HG03066 (cell line): Measurements from ENCODE around the gene A2M.

Experiments used
- ATAC-seq: cut with Tn5 transposase; IDR thresholded peaks from one replicate; pipeline ENCODE4 v1.9.1; 2021; ENCODE audit warnings: low read depth; ENCODE audit not compliant: unreplicated experiment

A2M gene

GRCh38 chr12:9076733-9077132, 39.0 kb downstream of the A2M start:
- ATAC-seq = no peak

DNA sequence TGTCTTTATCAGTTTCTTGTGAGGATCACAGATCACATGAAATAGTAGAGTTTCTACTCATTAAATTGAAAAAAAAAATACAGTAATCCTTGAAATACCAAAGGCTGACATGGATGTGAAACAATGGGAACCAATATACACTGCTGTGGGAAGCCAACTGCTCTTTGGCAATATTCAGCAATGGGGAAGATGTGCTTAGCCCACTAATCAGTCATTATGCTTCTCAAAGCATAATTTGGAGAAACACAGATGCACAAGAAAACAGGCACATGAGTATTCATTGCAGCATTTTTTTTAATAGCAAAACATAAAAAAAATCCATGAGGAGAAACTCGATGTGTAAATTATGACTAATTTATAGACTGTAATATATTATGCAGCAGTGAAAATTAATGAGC, 40.6 kb downstream of the A2M start:
- ATAC-seq = no peak

DNA sequence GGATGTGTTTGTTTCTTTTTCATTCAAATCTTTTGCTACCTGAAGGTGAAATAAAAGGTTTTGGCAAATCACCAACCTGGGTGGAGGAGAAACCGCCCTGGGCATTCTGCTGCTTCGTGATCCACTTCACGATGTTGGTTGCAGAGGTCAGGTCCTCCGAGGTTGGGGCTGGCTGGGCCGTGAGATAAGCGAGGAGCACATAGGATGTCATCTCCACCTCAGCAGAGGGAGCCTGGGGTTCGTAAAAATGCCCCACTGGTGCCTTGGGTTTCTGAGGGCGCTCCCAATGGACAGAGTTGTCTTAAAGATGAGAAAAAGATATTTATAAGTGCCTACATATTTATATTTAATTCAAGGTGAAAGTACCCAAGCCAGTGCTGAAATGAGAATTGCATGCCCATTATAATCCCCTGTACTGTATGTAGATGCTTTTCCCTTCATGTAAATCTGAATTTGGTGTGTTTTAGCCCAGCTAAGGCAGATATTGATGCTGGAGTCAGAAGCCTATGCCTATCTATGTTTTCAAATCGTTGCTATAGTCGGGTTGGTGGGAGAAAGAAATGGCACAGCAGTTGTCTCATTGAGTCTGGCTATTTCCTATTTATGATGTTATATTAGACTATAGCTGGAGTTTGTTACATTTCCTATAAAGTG, 41.1 kb downstream of the A2M start:
- no peak for ATAC-seq

GRCh38 chr12:9073076-9073475, 42.6 kb downstream of the A2M start:
- no peak for ATAC-seq

DNA sequence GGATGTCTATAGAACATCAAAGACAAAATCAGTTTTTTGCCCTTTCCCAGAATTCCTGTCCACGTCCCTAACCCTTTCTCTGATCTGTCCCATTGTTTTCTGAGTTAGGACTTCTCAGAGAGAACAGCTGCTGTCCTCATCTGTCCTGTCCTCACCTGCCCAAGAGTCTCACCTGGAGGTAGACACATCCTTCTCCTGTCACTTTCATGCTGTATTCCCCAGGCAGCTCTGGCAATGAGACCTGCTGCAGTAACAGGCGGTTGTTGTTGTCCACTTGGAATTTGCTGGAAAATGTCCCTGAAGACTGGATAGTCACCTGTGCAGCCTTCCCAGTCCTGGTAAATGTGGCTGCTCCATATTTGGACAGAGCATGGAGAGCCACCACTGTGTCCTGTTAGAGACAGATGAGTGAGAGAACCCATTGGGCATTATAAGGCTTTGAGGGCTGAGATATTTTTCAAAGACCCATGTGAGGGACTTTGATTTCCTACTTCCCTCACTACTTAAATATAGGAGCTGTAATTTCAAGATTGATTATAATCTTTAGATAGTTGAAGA, 43.2 kb downstream of the A2M start:
- ATAC-seq = no peak

- no peak for ATAC-seq
Measured at GRCh38 chr12:9071969-9072368, 43.8 kb downstream of the A2M start.

DNA sequence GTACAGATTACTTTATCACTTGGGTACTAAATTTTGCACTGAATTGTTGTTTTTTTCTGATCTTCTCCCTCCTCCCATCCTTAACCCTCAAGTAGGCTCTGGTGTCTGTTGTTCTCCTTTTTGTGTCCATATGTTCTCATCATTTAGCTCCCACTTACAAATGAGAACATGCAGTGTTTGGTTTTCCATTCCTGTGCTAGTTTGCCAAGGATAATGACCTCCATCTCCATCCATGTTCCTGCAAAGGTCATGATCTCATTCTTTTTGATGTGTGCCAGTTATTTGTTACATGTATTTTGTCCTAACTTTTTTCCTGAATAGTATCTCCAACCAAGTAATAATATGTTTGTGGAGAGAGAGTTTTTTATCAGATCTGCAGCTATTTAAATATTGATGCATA, 44.2 kb downstream of the A2M start:
- no peak for ATAC-seq

GRCh38 chr12:9070351-9070750, 45.4 kb downstream of the A2M start:
- ATAC-seq = no peak

DNA sequence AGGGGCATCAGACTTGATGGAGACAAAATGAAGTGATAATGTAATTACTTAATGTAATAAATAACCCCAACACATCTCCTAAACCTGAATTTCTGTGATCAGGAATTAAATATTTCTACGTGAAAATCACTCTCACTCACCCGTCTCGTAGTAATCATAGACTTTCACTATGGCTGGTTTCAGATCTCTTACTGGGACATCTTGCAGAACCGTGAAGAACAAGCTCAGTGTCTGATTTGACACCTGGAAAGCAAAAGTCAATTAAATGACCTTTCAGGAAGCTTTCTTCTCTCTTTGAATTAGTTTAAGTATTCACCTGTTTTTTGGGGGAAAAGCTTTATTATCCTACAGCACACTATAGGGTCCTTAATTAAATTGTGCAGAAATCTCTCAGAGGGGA, 47.1 kb downstream of the A2M start:
- no peak for ATAC-seq

DNA sequence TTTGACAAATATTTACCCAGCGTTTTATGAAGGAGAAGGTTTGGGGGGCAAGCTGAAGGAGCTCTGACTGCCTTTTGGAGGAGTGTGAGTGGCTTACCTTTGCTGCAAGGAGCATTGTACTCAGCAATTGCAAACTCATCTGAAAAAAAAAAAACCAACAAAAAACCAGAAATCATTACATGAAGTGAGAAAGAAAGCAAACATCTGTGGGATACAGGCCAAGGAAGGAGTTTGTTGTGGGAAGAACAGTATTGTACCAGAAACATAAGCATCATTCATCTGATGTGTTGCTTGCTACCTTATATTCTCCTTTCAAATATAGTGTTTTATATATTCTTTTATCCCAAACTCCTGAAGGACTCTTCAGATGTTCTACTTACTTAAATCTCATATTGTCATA, 47.6 kb downstream of the A2M start:
- ATAC-seq = no peak

GRCh38 chr12:9066755-9067423, 48.8 kb downstream of the A2M start:
- no peak for ATAC-seq

GRCh38 chr12:9066183-9066623, 49.5 kb downstream of the A2M start:
- ATAC-seq = no peak

GRCh38 chr12:9065607-9065856, 50.2 kb downstream of the A2M start:
- no peak for ATAC-seq

DNA sequence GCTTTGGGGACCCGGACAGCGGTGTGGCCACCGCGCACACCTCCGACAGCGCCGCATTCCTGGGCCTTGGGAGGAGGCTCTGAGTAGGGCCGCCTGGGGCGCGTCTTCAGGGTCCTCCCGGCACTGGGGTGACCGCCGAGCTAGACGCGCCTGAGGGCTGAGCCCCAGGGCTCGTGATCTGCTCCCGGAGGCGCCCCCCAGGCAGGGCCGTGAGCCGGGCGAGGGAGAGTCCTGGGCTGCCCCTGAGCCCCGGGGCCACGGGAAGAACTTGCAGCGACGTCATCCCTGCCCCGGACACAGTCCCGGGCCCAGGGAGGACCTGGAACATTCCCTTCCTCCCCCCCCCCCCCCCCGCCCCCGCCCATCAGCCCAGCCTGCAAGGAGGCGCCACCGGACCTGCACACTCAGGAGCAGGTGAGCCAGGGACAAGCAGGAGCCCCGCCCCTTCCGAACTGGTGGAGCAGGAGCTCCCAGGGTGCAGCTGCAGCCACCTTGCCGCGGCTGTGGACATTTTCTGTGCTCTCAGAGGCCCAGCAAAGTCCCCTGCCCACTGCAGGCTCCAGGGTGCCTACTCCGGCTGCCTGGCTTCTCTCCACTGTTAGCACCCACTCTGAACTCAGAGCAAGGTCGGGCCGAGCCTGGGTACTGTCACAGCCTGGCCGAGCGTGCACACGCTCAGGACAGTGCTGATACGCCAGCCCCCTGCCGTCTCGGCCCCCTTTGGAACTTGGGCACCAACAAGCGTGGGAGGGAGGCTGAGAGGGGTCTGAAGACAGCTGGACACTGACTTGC, 50.7 kb downstream of the A2M start:
- ATAC-seq = no peak

- ATAC-seq = no peak
Measured at GRCh38 chr12:9064201-9064814, 51.4 kb downstream of the A2M start.

GRCh38 chr12:9052610-9053009, 63.1 kb downstream of the A2M start:
- no peak for ATAC-seq

GRCh38 chr12:9051158-9051550, 64.6 kb downstream of the A2M start:
- no peak for ATAC-seq

DNA sequence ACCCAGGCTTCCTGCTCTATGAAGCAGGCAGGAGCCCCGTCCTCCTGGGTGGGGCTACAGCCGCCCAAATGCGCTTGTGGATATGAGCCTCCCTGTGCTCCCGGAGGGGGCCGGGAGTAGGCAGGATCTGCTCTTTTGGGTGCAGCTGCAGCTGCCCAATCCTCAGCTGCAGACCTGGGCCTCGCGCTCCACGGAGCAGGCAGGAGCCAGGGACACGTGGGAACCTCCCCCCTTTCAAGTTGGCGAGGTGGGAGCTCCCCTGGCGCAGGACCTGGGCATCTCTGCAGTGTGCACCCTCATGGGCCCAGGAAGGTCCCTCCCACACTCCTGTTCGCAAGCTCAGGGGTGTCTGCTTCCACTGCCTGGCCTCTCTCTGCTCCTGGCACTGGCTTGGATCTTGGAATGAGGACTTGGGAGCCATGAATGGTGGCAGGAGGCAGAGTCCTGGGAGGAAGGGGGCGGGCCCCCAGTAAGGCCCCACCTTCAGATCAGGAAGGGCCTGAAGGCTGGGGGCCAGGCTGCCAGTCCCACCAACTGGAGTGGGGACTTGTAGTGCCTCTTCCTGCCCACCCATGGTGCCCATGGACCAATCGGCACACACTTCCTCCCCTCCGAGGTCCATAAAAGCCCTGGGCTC, 65.1 kb downstream of the A2M start:
- ATAC-seq = no peak

- no peak for ATAC-seq
Measured at GRCh38 chr12:9049520-9050133, 66.1 kb downstream of the A2M start.

DNA sequence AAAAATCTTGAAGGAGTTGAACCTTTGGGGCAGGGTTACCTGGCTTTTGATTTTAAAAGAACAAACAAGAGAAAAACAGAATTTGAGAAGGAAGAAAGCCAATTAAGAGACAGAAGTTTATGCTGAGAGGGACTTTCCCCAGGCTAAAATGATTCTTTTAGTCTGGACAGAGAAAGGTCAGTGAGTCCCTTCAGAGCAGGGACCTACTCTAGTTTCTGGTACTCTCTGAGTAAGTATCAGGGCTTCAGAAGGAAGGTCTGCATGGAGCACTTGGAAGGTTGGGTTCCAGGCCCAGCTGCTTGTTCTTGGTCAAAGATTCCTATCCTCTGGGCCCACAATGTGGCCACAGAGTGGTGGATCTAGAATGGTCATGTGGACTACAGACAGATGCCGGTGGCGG, 66.8 kb downstream of the A2M start:
- no peak for ATAC-seq
